ENCODE data around the gene TGFB2. TPM values are rescaled to one million over a fixed set of nuclear protein-coding genes. Genes with fewer than 3 reads are reported as not detected.

Gene TGFB2
- total and polyA plus RNA-seq, 2 experiments from 2014 or later: 0.31 to 1.4 TPM

DNA sequence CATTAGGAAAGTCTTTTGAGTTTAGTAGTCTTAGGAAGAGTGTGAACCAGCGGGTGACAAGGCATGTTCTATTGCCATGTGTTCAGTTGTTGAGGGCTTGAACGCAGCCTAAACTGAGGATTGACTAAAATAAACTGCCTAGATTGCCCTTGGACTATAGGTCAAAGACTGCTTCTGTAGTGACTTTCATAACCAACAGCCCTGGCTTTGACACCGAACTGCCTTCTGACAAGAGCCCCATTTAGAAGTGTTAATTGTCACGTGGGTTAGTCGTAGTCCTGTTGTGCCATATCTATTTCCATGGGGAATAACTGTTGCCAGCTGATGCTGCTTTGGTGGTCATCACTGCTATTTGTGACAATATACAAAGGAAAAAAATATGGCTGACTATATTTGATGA, 90.4 kb downstream of the TGFB2 start:
- H3K9me3 Mint-ChIP-seq: no peaks in the 10 kb centered on the region
- no peaks in the 10 kb centered on the region for H3K4me1 ChIP-seq (ENCODE audit: insufficient read depth)
- H3K4me3 Mint-ChIP-seq: no peak overlapping the region
- no peaks in the 10 kb centered on the region for H3K79me2 ChIP-seq (replicated peaks; ENCODE audit: insufficient read depth)
- 0 out of 2 replicates have a peak, but pooled peaks cover 4% of the 10 kb centered on the region for H3K9me2 ChIP-seq (ENCODE audit: insufficient read depth)
- no peak for TF ChIP-seq EZH2 (IDR thresholded peaks at IDR 0.05; ENCODE audit: low read depth, unreplicated experiment)
- TF ChIP-seq, protein P1, sequence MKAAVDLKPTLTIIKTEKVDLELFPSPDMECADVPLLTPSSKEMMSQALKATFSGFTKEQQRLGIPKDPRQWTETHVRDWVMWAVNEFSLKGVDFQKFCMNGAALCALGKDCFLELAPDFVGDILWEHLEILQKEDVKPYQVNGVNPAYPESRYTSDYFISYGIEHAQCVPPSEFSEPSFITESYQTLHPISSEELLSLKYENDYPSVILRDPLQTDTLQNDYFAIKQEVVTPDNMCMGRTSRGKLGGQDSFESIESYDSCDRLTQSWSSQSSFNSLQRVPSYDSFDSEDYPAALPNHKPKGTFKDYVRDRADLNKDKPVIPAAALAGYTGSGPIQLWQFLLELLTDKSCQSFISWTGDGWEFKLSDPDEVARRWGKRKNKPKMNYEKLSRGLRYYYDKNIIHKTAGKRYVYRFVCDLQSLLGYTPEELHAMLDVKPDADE (IDR thresholded peaks at IDR 0.05): no peak
- no peak for TF ChIP-seq ZNF331 (CRISPR knock-in tag; IDR thresholded peaks at IDR 0.05; ENCODE audit: low read depth)
- no peak for TF ChIP-seq NANOG (IDR thresholded peaks at IDR 0.05; ENCODE audit: borderline replicate concordance)
- TF ChIP-seq ZNF114 (CRISPR knock-in tag; IDR thresholded peaks at IDR 0.05): no peak
- TF ChIP-seq EZH2phosphoT487 (IDR thresholded peaks at IDR 0.05; ENCODE audit: unreplicated experiment): no peak
- TF ChIP-seq, protein P2, sequence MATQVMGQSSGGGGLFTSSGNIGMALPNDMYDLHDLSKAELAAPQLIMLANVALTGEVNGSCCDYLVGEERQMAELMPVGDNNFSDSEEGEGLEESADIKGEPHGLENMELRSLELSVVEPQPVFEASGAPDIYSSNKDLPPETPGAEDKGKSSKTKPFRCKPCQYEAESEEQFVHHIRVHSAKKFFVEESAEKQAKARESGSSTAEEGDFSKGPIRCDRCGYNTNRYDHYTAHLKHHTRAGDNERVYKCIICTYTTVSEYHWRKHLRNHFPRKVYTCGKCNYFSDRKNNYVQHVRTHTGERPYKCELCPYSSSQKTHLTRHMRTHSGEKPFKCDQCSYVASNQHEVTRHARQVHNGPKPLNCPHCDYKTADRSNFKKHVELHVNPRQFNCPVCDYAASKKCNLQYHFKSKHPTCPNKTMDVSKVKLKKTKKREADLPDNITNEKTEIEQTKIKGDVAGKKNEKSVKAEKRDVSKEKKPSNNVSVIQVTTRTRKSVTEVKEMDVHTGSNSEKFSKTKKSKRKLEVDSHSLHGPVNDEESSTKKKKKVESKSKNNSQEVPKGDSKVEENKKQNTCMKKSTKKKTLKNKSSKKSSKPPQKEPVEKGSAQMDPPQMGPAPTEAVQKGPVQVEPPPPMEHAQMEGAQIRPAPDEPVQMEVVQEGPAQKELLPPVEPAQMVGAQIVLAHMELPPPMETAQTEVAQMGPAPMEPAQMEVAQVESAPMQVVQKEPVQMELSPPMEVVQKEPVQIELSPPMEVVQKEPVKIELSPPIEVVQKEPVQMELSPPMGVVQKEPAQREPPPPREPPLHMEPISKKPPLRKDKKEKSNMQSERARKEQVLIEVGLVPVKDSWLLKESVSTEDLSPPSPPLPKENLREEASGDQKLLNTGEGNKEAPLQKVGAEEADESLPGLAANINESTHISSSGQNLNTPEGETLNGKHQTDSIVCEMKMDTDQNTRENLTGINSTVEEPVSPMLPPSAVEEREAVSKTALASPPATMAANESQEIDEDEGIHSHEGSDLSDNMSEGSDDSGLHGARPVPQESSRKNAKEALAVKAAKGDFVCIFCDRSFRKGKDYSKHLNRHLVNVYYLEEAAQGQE (IDR thresholded peaks at IDR 0.05; ENCODE audit: unreplicated experiment): no peak
- no peak for TF ChIP-seq STAT1 (IDR thresholded peaks at IDR 0.05; ENCODE audit: unreplicated experiment)
- TF ChIP-seq, protein P3, sequence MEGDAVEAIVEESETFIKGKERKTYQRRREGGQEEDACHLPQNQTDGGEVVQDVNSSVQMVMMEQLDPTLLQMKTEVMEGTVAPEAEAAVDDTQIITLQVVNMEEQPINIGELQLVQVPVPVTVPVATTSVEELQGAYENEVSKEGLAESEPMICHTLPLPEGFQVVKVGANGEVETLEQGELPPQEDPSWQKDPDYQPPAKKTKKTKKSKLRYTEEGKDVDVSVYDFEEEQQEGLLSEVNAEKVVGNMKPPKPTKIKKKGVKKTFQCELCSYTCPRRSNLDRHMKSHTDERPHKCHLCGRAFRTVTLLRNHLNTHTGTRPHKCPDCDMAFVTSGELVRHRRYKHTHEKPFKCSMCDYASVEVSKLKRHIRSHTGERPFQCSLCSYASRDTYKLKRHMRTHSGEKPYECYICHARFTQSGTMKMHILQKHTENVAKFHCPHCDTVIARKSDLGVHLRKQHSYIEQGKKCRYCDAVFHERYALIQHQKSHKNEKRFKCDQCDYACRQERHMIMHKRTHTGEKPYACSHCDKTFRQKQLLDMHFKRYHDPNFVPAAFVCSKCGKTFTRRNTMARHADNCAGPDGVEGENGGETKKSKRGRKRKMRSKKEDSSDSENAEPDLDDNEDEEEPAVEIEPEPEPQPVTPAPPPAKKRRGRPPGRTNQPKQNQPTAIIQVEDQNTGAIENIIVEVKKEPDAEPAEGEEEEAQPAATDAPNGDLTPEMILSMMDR (conservative IDR thresholded peaks at IDR 0.05; ENCODE audit: low read depth in 2 of 2): no peak
- TF ChIP-seq, protein P4, sequence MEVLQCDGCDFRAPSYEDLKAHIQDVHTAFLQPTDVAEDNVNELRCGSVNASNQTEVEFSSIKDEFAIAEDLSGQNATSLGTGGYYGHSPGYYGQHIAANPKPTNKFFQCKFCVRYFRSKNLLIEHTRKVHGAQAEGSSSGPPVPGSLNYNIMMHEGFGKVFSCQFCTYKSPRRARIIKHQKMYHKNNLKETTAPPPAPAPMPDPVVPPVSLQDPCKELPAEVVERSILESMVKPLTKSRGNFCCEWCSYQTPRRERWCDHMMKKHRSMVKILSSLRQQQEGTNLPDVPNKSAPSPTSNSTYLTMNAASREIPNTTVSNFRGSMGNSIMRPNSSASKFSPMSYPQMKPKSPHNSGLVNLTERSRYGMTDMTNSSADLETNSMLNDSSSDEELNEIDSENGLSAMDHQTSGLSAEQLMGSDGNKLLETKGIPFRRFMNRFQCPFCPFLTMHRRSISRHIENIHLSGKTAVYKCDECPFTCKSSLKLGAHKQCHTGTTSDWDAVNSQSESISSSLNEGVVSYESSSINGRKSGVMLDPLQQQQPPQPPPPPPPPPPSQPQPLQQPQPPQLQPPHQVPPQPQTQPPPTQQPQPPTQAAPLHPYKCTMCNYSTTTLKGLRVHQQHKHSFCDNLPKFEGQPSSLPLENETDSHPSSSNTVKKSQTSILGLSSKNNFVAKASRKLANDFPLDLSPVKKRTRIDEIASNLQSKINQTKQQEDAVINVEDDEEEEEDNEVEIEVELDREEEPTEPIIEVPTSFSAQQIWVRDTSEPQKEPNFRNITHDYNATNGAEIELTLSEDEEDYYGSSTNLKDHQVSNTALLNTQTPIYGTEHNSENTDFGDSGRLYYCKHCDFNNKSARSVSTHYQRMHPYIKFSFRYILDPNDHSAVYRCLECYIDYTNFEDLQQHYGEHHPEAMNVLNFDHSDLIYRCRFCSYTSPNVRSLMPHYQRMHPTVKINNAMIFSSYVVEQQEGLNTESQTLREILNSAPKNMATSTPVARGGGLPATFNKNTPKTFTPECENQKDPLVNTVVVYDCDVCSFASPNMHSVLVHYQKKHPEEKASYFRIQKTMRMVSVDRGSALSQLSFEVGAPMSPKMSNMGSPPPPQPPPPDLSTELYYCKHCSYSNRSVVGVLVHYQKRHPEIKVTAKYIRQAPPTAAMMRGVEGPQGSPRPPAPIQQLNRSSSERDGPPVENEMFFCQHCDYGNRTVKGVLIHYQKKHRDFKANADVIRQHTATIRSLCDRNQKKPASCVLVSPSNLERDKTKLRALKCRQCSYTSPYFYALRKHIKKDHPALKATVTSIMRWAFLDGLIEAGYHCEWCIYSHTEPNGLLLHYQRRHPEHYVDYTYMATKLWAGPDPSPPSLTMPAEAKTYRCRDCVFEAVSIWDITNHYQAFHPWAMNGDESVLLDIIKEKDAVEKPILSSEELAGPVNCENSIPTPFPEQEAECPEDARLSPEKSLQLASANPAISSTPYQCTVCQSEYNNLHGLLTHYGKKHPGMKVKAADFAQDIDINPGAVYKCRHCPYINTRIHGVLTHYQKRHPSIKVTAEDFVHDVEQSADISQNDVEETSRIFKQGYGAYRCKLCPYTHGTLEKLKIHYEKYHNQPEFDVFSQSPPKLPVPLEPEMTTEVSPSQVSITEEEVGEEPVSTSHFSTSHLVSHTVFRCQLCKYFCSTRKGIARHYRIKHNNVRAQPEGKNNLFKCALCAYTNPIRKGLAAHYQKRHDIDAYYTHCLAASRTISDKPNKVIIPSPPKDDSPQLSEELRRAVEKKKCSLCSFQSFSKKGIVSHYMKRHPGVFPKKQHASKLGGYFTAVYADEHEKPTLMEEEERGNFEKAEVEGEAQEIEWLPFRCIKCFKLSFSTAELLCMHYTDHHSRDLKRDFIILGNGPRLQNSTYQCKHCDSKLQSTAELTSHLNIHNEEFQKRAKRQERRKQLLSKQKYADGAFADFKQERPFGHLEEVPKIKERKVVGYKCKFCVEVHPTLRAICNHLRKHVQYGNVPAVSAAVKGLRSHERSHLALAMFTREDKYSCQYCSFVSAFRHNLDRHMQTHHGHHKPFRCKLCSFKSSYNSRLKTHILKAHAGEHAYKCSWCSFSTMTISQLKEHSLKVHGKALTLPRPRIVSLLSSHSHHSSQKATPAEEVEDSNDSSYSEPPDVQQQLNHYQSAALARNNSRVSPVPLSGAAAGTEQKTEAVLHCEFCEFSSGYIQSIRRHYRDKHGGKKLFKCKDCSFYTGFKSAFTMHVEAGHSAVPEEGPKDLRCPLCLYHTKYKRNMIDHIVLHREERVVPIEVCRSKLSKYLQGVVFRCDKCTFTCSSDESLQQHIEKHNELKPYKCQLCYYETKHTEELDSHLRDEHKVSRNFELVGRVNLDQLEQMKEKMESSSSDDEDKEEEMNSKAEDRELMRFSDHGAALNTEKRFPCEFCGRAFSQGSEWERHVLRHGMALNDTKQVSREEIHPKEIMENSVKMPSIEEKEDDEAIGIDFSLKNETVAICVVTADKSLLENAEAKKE (CRISPR knock-in tag; IDR thresholded peaks at IDR 0.05): no peak
- H3K4me2 ChIP-seq: no peak overlapping the region
- no peak for DNase-seq (ENCODE audit: low spot score)
- peaks cover 1% of the 10 kb centered on the region for H3K27me3 Mint-ChIP-seq (ENCODE audit: insufficient read depth, low read depth, poor library complexity)
- H4K20me1 ChIP-seq (replicated peaks; ENCODE audit: insufficient read depth): no peaks in the 10 kb centered on the region
- H3K27me3 ChIP-seq (ENCODE audit: insufficient read depth): no peaks in the 10 kb centered on the region
- peaks cover 2% of the 10 kb centered on the region; the same call in 1 of the 3 replicates for H3K4me1 Mint-ChIP-seq
- H3K27ac ChIP-seq (ENCODE audit: low read depth): no peak overlapping the region
- ATAC-seq: no peak
- no peak overlapping the region for H3K27ac Mint-ChIP-seq
- H3K36me3 Mint-ChIP-seq (ENCODE audit: low read depth): no peaks in the 10 kb centered on the region
- H3K36me3 ChIP-seq (ENCODE audit: insufficient read depth): no peaks in the 10 kb centered on the region
- H3F3A ChIP-seq (replicated peaks; ENCODE audit: low read depth): no peaks in the 10 kb centered on the region
- H2AFZ ChIP-seq: no peak overlapping the region
- no peak overlapping the region for H3K4me3 ChIP-seq

All from GM23338 (cell line).